DOHH2 (cell line): ENCODE results near the gene TRIM66.

Experiments
- EZH2phosphoT487 ChIP-seq: fragments of 200-600 bp; sonication (generic); IDR thresholded peaks from 2 replicates; pipeline ENCODE4 v1.6.1; 2017; ENCODE audit warnings: borderline replicate concordance, mild to moderate bottlenecking, antibody characterized with exemption, low read length, moderate library complexity, mixed read lengths
- TF ChIP-seq, protein P1 (sequence below): fragments of 200-600 bp; sonication (generic); IDR thresholded peaks from one replicate; pipeline ENCODE4 v1.5.1; 2014; ENCODE audit warnings: antibody characterized with exemption, mild to moderate bottlenecking, low read depth, low read length; ENCODE audit not compliant: poor library complexity, severe bottlenecking

DNA sequence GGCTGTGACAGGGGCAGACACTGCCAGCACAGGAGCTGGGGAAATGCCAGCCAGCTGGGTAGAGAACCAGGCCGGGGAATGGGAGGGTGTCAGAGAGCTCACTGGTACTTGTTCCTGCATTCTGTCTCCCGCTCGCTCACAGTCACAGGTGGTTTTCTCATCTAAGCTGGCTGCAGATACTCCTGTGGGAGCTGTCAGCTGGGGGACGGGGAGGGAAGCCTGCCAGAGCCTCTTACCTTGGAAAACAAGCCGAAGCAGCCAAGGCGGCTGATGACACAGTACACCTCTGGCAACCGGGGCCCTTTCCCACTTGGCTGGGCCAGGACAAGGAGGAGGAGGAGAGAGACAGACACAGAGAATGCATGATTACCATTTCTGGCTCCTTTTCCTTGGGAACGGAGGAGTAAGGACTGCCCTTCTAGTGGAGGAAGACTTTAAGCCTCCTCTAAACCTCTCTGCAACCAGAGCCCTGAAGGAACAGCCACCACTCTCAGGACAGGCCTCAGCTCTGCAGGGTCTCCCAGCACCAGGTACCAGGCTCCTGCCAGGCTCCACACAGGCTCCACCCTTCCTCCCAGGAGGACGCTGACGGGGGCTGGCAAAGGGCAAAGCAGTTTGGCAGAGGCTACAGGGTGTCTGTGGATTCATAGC, 25.2 kb upstream of the TRIM66 start:
- TF ChIP-seq, protein P1, sequence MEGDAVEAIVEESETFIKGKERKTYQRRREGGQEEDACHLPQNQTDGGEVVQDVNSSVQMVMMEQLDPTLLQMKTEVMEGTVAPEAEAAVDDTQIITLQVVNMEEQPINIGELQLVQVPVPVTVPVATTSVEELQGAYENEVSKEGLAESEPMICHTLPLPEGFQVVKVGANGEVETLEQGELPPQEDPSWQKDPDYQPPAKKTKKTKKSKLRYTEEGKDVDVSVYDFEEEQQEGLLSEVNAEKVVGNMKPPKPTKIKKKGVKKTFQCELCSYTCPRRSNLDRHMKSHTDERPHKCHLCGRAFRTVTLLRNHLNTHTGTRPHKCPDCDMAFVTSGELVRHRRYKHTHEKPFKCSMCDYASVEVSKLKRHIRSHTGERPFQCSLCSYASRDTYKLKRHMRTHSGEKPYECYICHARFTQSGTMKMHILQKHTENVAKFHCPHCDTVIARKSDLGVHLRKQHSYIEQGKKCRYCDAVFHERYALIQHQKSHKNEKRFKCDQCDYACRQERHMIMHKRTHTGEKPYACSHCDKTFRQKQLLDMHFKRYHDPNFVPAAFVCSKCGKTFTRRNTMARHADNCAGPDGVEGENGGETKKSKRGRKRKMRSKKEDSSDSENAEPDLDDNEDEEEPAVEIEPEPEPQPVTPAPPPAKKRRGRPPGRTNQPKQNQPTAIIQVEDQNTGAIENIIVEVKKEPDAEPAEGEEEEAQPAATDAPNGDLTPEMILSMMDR: no peak
- no peak for TF ChIP-seq EZH2phosphoT487
